Stimulated activated CD4-positive, alpha-beta T cell treated with anti-CD3 and anti-CD28 coated beads, Interleukin-12 subunit alpha, Interleukin-12 subunit beta, amount 100 ng/mL, for 48 hours (primary cell): ENCODE results near the gene TIMM44.

Source experiments
- DNase-seq, 3 donors: peaks; one replicate each; pipeline ENCODE4 v3.0.0-alpha.2; 2020; ENCODE audit warnings: low read depth in 2 of 3, low spot score in 1 of 3

TIMM44 gene

GRCh38 chr19:7915250-7916102 is 28.0 kb downstream of the TIMM44 start:
- no peak for DNase-seq

- DNase-seq: no peak
These were observed 28.8 kb downstream of the TIMM44 start, which contains the start of gene TGFBR3L for GRCh38 chr19:7914598-7915045. Gene TGFBR3L (plus strand): TSS chr19:7914830.

- no peak for DNase-seq
These were observed 29.4 kb downstream of the TIMM44 start for GRCh38 chr19:7914099-7914498.

- no peak for DNase-seq
These were observed 29.8 kb downstream of the TIMM44 start for GRCh38 chr19:7913652-7914051.

- DNase-seq: no peak
These were observed 30.5 kb downstream of the TIMM44 start for GRCh38 chr19:7912697-7913564.

GRCh38 chr19:7912144-7912696 is 31.2 kb downstream of the TIMM44 start:
- no peak for DNase-seq

- no peak for DNase-seq
These were observed 31.8 kb downstream of the TIMM44 start for GRCh38 chr19:7911508-7912143.

- no peak for DNase-seq
These were observed 32.9 kb downstream of the TIMM44 start for GRCh38 chr19:7910321-7911161.

GRCh38 chr19:7909471-7910067 is 33.9 kb downstream of the TIMM44 start:
- DNase-seq: no peak

- no peak for DNase-seq
These were observed 34.6 kb downstream of the TIMM44 start for GRCh38 chr19:7908742-7909461.

- DNase-seq: no peak
These were observed 35.3 kb downstream of the TIMM44 start for GRCh38 chr19:7908078-7908699.

- DNase-seq: no peak
These were observed 35.9 kb downstream of the TIMM44 start for GRCh38 chr19:7907544-7907943.

- DNase-seq: no peak
These were observed 36.3 kb downstream of the TIMM44 start for GRCh38 chr19:7907122-7907521.

GRCh38 chr19:7905859-7906258 is 37.6 kb downstream of the TIMM44 start:
- no peak for DNase-seq

GRCh38 chr19:7905268-7905667 is 38.2 kb downstream of the TIMM44 start:
- DNase-seq: no peak

- DNase-seq: peak in 2 of 3 donors; percentile 24 to 37
These were observed 39.1 kb downstream of the TIMM44 start for GRCh38 chr19:7904074-7905020.

GRCh38 chr19:7903244-7904073 is 40.0 kb downstream of the TIMM44 start, which contains the start of gene MAP2K7:
Gene MAP2K7 (plus strand): TSS chr19:7903877. CDS start chr19:7903945, 68 bp downstream.
- peak; percentile 100 for DNase-seq
